HUES64 (cell line): Measurements from ENCODE around the gene FTCD.
"Not testable (repeated sequence)": the region's sequence is repeated elsewhere in the genome, so short reads cannot be mapped to it uniquely, and the experiment has no call there.

Experiments
- H3K27ac ChIP-seq: 2 replicates; pipeline ENCODE4 v1.7.0; 2013; ENCODE audit warnings: low read depth, low read length, inconsistent platforms
- H3K27me3 ChIP-seq: 2 replicates; pipeline ENCODE4 v1.6.1; 2013; ENCODE audit warnings: mild to moderate bottlenecking, low read length; ENCODE audit not compliant: insufficient read depth
- H3K36me3 ChIP-seq: 2 replicates; pipeline ENCODE4 v1.6.1; 2013; ENCODE audit warnings: mild to moderate bottlenecking, low read length; ENCODE audit not compliant: insufficient read depth
- H3K4me1 ChIP-seq: 2 replicates; pipeline ENCODE4 v1.6.1; 2013; ENCODE audit warnings: mild to moderate bottlenecking, low read length, moderate library complexity; ENCODE audit not compliant: insufficient read depth
- H3K4me3 ChIP-seq: 2 replicates; pipeline ENCODE4 v1.5.1; 2013; ENCODE audit warnings: mild to moderate bottlenecking, low read length, moderate library complexity
- H3K9ac ChIP-seq: 2 replicates; pipeline ENCODE4 v1.6.1; 2013; ENCODE audit warnings: mild to moderate bottlenecking, low read depth, low read length
- H3K9me3 ChIP-seq: 2 replicates; pipeline ENCODE4 v1.6.1; 2013; ENCODE audit warnings: low read depth, low read length; ENCODE audit not compliant: insufficient read depth
- WGBS: fragments of 150-250, 120-280 bp; methylation state at CpG from one replicate; pipeline ENCODE4 v1.1.7; 2013; ENCODE audit warnings: missing lambda C conversion rate; 5-methylcytosine and 5-hydroxymethylcytosine counted together

Gene FTCD

DNA sequence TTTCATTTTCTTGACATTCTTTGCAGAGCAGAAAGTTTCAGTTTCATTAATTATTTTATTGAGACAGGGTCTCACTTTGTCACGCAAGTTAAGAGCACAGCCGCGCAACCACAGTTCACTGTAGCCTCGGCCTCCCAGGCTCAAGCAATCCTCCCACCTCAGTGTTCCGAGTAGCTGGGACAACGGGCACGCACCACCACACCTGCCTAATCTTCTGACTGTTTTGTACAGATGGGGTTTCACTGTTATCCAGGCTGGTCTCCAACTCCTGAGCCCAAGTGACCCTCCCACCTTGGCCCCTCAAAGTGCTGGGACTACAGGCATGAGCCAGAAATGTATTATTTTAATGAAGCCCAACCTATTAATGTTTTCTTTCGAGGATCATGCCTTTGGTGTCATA, 31.9 kb upstream of the FTCD start:
- Histone ChIP-seq H3K9ac (no peak overlapping the region), H3K9me3 (no peaks in the 10 kb centered on the region), H3K27me3 (no peaks in the 10 kb centered on the region), H3K36me3 (peaks cover 31% of the 10 kb centered on the region), H3K4me3 (no peak overlapping the region), H3K4me1 (peaks cover 25% of the 10 kb centered on the region; the same call in 1 of the 2 replicates), H3K27ac (no peak overlapping the region)
- 93% methylated on average over 8 of the region's 8 CpGs for WGBS

- peaks cover 21% of the 10 kb centered on the region; the same call in 1 of the 2 replicates for H3K36me3 ChIP-seq
- peaks cover 27% of the 10 kb centered on the region; the same call in 1 of the 2 replicates for H3K4me1 ChIP-seq
- 93% methylated on average over 6 of the region's 7 CpGs for WGBS
- H3K9me3 ChIP-seq: no peaks in the 10 kb centered on the region
- H3K27ac ChIP-seq: no peak overlapping the region
- H3K9ac ChIP-seq: no peak overlapping the region
- H3K27me3 ChIP-seq: no peaks in the 10 kb centered on the region
- no peak overlapping the region for H3K4me3 ChIP-seq
These were observed 30.3 kb upstream of the FTCD start for GRCh38 chr21:46185716-46186115.

- Histone ChIP-seq H3K9me3 (no peaks in the 10 kb centered on the region), H3K27ac (peak overlapping the region; percentile 92), H3K4me1 (peaks cover 29% of the 10 kb centered on the region; the same call in 1 of the 2 replicates), H3K27me3 (no peaks in the 10 kb centered on the region), H3K4me3 (peak overlapping the region; percentile 100), H3K9ac (peak overlapping the region; percentile 77), H3K36me3 (peaks cover 12% of the 10 kb centered on the region; the same call in 1 of the 2 replicates)
- 16% methylated on average over 27 of the region's 30 CpGs for WGBS
These were observed 29.5 kb upstream of the FTCD start for GRCh38 chr21:46184625-46185555.

GRCh38 chr21:46183910-46184624, 28.7 kb upstream of the FTCD start, which contains the start of gene SPATC1L:
SPATC1L (minus strand) TSS chr21:46184459; CDS start chr21:46182816, 1,643 bp downstream.
- Histone ChIP-seq H3K4me1 (peaks cover 25% of the 10 kb centered on the region; the same call in 1 of the 2 replicates), H3K4me3 (peak within 1 kb of the TSS; percentile 100), H3K9me3 (no peaks in the 10 kb centered on the region), H3K36me3 (peaks cover 12% of the 10 kb centered on the region; the same call in 1 of the 2 replicates), H3K27ac (peak within 1 kb of the TSS; percentile 92), H3K9ac (peak within 1 kb of the TSS; percentile 77), H3K27me3 (no peaks in the 10 kb centered on the region)
- 2% methylated on average over 19 of the region's 24 CpGs for WGBS

DNA sequence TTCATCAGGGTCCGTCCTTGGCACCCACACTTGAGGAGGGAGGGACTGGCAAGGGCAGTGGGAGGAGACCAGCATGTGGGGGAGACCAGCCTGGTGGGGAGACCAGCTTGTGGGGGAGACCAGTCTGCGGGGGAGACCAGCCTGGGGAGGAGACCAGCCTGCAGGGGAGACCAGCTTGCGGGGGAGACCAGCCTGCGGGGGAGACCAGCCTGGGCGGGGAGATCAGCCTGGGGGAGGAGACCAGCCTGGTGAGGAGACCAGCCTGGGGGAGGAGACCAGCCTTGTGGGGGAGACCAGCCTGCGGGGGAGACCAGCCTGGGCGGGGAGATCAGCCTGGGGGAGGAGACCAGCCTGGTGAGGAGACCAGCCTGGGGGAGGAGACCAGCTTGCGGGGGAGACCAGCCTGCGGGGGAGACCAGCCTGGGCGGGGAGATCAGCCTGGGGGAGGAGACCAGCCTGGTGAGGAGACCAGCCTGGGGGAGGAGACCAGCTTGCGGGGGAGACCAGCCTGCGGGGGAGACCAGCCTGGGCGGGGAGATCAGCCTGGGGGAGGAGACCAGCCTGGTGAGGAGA, 28.0 kb upstream of the FTCD start:
- H3K4me3 ChIP-seq: peak overlapping the region; percentile 100
- WGBS: 83% methylated on average over 3 of the region's 13 CpGs
- not testable (repeated sequence) for H3K36me3 ChIP-seq, H3K9me3 ChIP-seq, H3K27ac ChIP-seq, H3K9ac ChIP-seq, H3K27me3 ChIP-seq
- peaks cover 19% of the 10 kb centered on the region; the same call in 1 of the 2 replicates for H3K4me1 ChIP-seq

GRCh38 chr21:46182548-46183336, 27.4 kb upstream of the FTCD start:
- WGBS: 92% methylated on average over 44 of the region's 44 CpGs
- Histone ChIP-seq H3K27ac (no peak overlapping the region), H3K9ac (no peak overlapping the region), H3K27me3 (no peaks in the 10 kb centered on the region), H3K4me3 (peak overlapping the region; percentile 7; the same call in 1 of the 2 replicates), H3K9me3 (no peaks in the 10 kb centered on the region), H3K4me1 (peaks cover 12% of the 10 kb centered on the region; the same call in 1 of the 2 replicates), H3K36me3 (peaks cover 3% of the 10 kb centered on the region; the same call in 1 of the 2 replicates)

- Histone ChIP-seq H3K9ac (no peak overlapping the region), H3K36me3 (peaks cover 5% of the 10 kb centered on the region; the same call in 1 of the 2 replicates), H3K27me3 (no peaks in the 10 kb centered on the region), H3K4me3 (no peak overlapping the region), H3K9me3 (no peaks in the 10 kb centered on the region), H3K4me1 (peaks cover 9% of the 10 kb centered on the region; the same call in 1 of the 2 replicates), H3K27ac (no peak overlapping the region)
- WGBS: 94% methylated on average over 16 of the region's 16 CpGs
These were observed 26.7 kb upstream of the FTCD start for GRCh38 chr21:46181953-46182547.

GRCh38 chr21:46181436-46181835, 26.1 kb upstream of the FTCD start:
- Histone ChIP-seq H3K9ac (no peak overlapping the region), H3K36me3 (peaks cover 5% of the 10 kb centered on the region; the same call in 1 of the 2 replicates), H3K4me1 (peaks cover 9% of the 10 kb centered on the region; the same call in 1 of the 2 replicates), H3K9me3 (peaks cover 3% of the 10 kb centered on the region; the same call in 1 of the 2 replicates), H3K4me3 (no peak overlapping the region), H3K27ac (no peak overlapping the region), H3K27me3 (no peaks in the 10 kb centered on the region)
- 93% methylated on average over 19 of the region's 19 CpGs for WGBS

DNA sequence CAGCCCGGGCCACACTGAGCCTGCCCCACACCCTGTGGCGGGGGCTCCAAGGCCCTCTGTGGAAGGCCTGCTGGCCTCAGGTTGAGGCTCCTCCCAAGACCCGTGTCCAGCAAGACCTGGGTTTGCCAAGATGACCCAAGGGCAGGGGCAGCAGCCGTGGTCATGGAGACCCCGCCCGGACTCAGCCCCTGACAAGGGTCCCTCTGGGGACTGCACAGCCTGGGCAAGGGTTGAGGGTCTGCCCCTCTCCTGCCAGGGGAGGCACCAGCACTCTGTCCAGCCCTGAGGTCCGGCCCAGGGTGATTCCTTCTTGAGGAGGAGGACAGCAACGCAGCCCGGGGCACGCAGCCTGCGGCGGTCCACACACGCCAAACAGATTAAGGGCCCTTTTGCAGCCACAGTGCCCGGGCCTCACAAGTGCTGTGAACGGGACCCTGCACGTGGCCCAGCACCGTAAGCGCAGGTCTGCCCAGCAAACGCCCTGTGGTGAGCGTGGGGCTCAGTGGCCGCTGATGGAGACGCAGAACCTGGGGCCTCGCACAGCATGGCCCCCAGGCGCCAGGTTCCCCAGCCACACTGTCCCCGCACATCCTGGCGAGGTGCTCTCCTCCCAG, 25.5 kb upstream of the FTCD start:
- H3K27ac ChIP-seq: peak overlapping the region; percentile 65
- no peak overlapping the region for H3K4me3 ChIP-seq
- H3K9ac ChIP-seq: no peak overlapping the region
- peaks cover 3% of the 10 kb centered on the region; the same call in 1 of the 2 replicates for H3K9me3 ChIP-seq
- 93% methylated on average over 26 of the region's 26 CpGs for WGBS
- peaks cover 5% of the 10 kb centered on the region; the same call in 1 of the 2 replicates for H3K36me3 ChIP-seq
- H3K27me3 ChIP-seq: no peaks in the 10 kb centered on the region
- H3K4me1 ChIP-seq: peaks cover 9% of the 10 kb centered on the region; the same call in 1 of the 2 replicates
